T-helper 2 cell treated with Interferon-gamma antibody and Interleukin-4, amounts not matched to agents 100 ng/mL and 5 ng/mL, for 36 hours (primary cell): ENCODE data around the gene C12orf75. TPM values are rescaled to one million over a fixed set of nuclear protein-coding genes. Genes with fewer than 3 reads are reported as not detected.
"Not testable (repeated sequence)": the region's sequence is repeated elsewhere in the genome, so short reads cannot be mapped to it uniquely, and the experiment has no call there.

Experiments used
- intact Hi-C: fragments of 100-400 bp; cut with micrococcal nuclease; formaldehyde crosslinking; loops from one replicate; pipeline ENCODE4 v1.15.1; 2023
- total RNA-seq: library from RNA; stranded (reverse); gene quantifications from 2 replicates; pipeline ENCODE4 v1.2.3, GENCODE V29; 2022

The C12orf75 gene
- total RNA-seq, 1 donor from 2014 or later = 311 TPM

GRCh38 chr12:105309384-105309783 is 21.1 kb upstream of the C12orf75 start:
- intact Hi-C loops = not testable (repeated sequence)

- intact Hi-C loops = not testable (repeated sequence)
These were observed 19.9 kb upstream of the C12orf75 start for GRCh38 chr12:105310476-105311085.

GRCh38 chr12:105311936-105312335 is 18.6 kb upstream of the C12orf75 start:
- intact Hi-C loops = not testable (repeated sequence)

- intact Hi-C loops = not testable (repeated sequence)
These were observed 16.7 kb upstream of the C12orf75 start for GRCh38 chr12:105313755-105314154.

GRCh38 chr12:105315130-105315529 is 15.4 kb upstream of the C12orf75 start:
- intact Hi-C loops = no loop called here

- intact Hi-C loops = no loop called here
These were observed 14.8 kb upstream of the C12orf75 start for GRCh38 chr12:105315726-105316125.

GRCh38 chr12:105316931-105317852 is 13.3 kb upstream of the C12orf75 start:
- intact Hi-C loops = no loop called here

- intact Hi-C loops = no loop called here
These were observed 12.4 kb upstream of the C12orf75 start for GRCh38 chr12:105317942-105318621.

- intact Hi-C loops = no loop called here
These were observed 11.6 kb upstream of the C12orf75 start for GRCh38 chr12:105318651-105319483.

GRCh38 chr12:105319691-105320209 is 10.7 kb upstream of the C12orf75 start:
- intact Hi-C loops = loop anchor here (10.0 kb wide), 1 partner anchor 1185 kb away; the partner anchor contains the start of gene NFYB

GRCh38 chr12:105321125-105321524 is 9.4 kb upstream of the C12orf75 start:
- intact Hi-C loops = loop anchor here (1.0 to 10.0 kb wide), 2 partner anchors 62 to 1186 kb away; partner anchors contain the start of gene NFYB

- intact Hi-C loops = loop anchor here (10.0 kb wide), 1 partner anchor 1187 kb away; the partner anchor contains the start of gene NFYB
These were observed 8.4 kb upstream of the C12orf75 start for GRCh38 chr12:105322070-105322469.

GRCh38 chr12:105324704-105325103 is 5.8 kb upstream of the C12orf75 start:
- intact Hi-C loops = loop anchor here (10.0 kb wide), 1 partner anchor 1190 kb away; the partner anchor contains the start of gene NFYB

GRCh38 chr12:105325117-105325516 is 5.4 kb upstream of the C12orf75 start:
- intact Hi-C loops = loop anchor here (10.0 kb wide), 1 partner anchor 1190 kb away; the partner anchor contains the start of gene NFYB

GRCh38 chr12:105329926-105330282 is 587 bp upstream of the C12orf75 start:
- intact Hi-C loops = loop anchor here (1.0 to 10.0 kb wide), 8 partner anchors 51 to 1373 kb away; partner anchors contain the start of genes APPL2, CHST11, NFYB and POLR3B

- intact Hi-C loops = loop anchor here (1.0 to 5.0 kb wide), 8 partner anchors 26 to 1374 kb away; partner anchors contain the start of genes APPL2, CHST11, POLR3B and TCP11L2
These were observed 677 bp downstream of the C12orf75 start for GRCh38 chr12:105330931-105331804.

- intact Hi-C loops = loop anchor here (1.0 to 5.0 kb wide), 7 partner anchors 9 to 1375 kb away; partner anchors contain the start of genes APPL2, CHST11, POLR3B and TCP11L2
These were observed 1.3 kb downstream of the C12orf75 start for GRCh38 chr12:105331805-105332251.

GRCh38 chr12:105332286-105332685 is 1.8 kb downstream of the C12orf75 start:
- intact Hi-C loops = loop anchor here (1.0 to 5.0 kb wide), 4 partner anchors 9 to 1025 kb away; partner anchors contain the start of genes CHST11, POLR3B and TCP11L2

- intact Hi-C loops = loop anchor here (1.0 to 5.0 kb wide), 4 partner anchors 8 to 1024 kb away; partner anchors contain the start of genes CHST11, POLR3B and TCP11L2
These were observed 2.4 kb downstream of the C12orf75 start for GRCh38 chr12:105332925-105333324.
